NCI-H1417 (cell line): ENCODE measurements around the gene TM7SF2.

ENCODE experiments used
- DNase-seq, 3 experiments: peaks; one replicate each; lab custom pipeline; 2025; lab: John Stamatoyannopoulos, UW

Gene TM7SF2

GRCh38 chr11:65089621-65090020, 22.1 kb upstream of the TM7SF2 start:
- DNase-seq: no peak

- DNase-seq: no peak
Observed at GRCh38 chr11:65090628-65091027, 21.0 kb upstream of the TM7SF2 start.

GRCh38 chr11:65095427-65095826, 16.2 kb upstream of the TM7SF2 start:
- no peak for DNase-seq

GRCh38 chr11:65095974-65096806, 15.5 kb upstream of the TM7SF2 start, which contains the start of gene VPS51:
TSS of gene VPS51 (plus strand) at chr11:65096214. CDS start at chr11:65096251, 37 bp downstream.
- DNase-seq: peak; percentile 90 to 98 (median 96)

- no peak for DNase-seq
Observed at GRCh38 chr11:65096926-65097325, 14.7 kb upstream of the TM7SF2 start.

- DNase-seq: no peak
Observed at GRCh38 chr11:65100674-65101350, 10.9 kb upstream of the TM7SF2 start.

- DNase-seq: no peak
Observed at GRCh38 chr11:65102142-65103095, 9.3 kb upstream of the TM7SF2 start.

GRCh38 chr11:65103476-65103875, 8.2 kb upstream of the TM7SF2 start:
- no peak for DNase-seq

GRCh38 chr11:65104628-65105027, 7.0 kb upstream of the TM7SF2 start:
- no peak for DNase-seq

GRCh38 chr11:65107078-65107477, 4.6 kb upstream of the TM7SF2 start:
- no peak for DNase-seq

GRCh38 chr11:65107751-65108468, 3.8 kb upstream of the TM7SF2 start:
- no peak for DNase-seq

- no peak for DNase-seq
Observed at GRCh38 chr11:65108469-65109123, 3.1 kb upstream of the TM7SF2 start.

- DNase-seq: no peak
Observed at GRCh38 chr11:65109231-65110198, 2.2 kb upstream of the TM7SF2 start.

GRCh38 chr11:65110354-65110861, 1.3 kb upstream of the TM7SF2 start:
- DNase-seq: peak; percentile 81 to 88 (median 84)

GRCh38 chr11:65111159-65111743, 421 bp upstream of the TM7SF2 start:
- DNase-seq: no peak

- peak; percentile 63 to 72 (median 70) for DNase-seq
Observed at GRCh38 chr11:65112546-65113360, 1.1 kb downstream of the TM7SF2 start.

- DNase-seq: no peak
Observed at GRCh38 chr11:65113361-65113756, 1.7 kb downstream of the TM7SF2 start.

- no peak for DNase-seq
Observed at GRCh38 chr11:65113839-65114238, 2.2 kb downstream of the TM7SF2 start.
